Progenitor cell of endocrine pancreas (in vitro differentiated cells): Measurements from ENCODE around the gene SND1. TPM values are rescaled to one million over a fixed set of nuclear protein-coding genes. Genes with fewer than 3 reads are reported as not detected.

Experiments used
- DNase-seq: peaks from one replicate; pipeline ENCODE4 v3.0.0; 2021; ENCODE audit warnings: low spot score; ENCODE audit not compliant: unreplicated experiment
- H3K27ac Mint-ChIP-seq: 2 replicates; pipeline ENCODE4 v1.8.0; 2021; ENCODE audit warnings: mild to moderate bottlenecking, moderate library complexity, mixed read lengths
- H3K27me3 Mint-ChIP-seq: 2 replicates; pipeline ENCODE4 v1.8.0; 2021; ENCODE audit warnings: mixed read lengths
- H3K36me3 Mint-ChIP-seq: 2 replicates; pipeline ENCODE4 v1.8.0; 2022; ENCODE audit warnings: mixed read lengths; ENCODE audit not compliant: insufficient read depth
- H3K4me1 Mint-ChIP-seq: 2 replicates; pipeline ENCODE4 v1.8.0; 2021; ENCODE audit warnings: low read depth, mixed read lengths
- H3K4me3 Mint-ChIP-seq: 2 replicates; pipeline ENCODE4 v1.8.0; 2021; ENCODE audit warnings: low read depth, mild to moderate bottlenecking, moderate library complexity, mixed read lengths
- H3K9me3 Mint-ChIP-seq: 2 replicates; pipeline ENCODE4 v1.8.0; 2021; ENCODE audit warnings: low read depth, mixed read lengths
- CTCF ChIP-seq: fragments of 200-600 bp; sonication (generic); IDR thresholded peaks from one replicate; pipeline ENCODE4 v1.5.0; 2021; ENCODE audit warnings: antibody characterized with exemption, mild to moderate bottlenecking; ENCODE audit not compliant: unreplicated experiment
- total RNA-seq: library from RNA; stranded (reverse); gene quantifications from 2 replicates; pipeline ENCODE4 v1.2.1, GENCODE V29; 2021

SND1 gene
- total RNA-seq, 1 donor from 2014 or later = 213 TPM

GRCh38 chr7:127881564-127881963 is 229.6 kb downstream of the SND1 start:
- no peak overlapping the region for H3K27ac Mint-ChIP-seq
- no peak for TF ChIP-seq CTCF
- no peaks in the 10 kb centered on the region for H3K27me3 Mint-ChIP-seq
- H3K9me3 Mint-ChIP-seq = no peaks in the 10 kb centered on the region
- H3K4me3 Mint-ChIP-seq = no peak overlapping the region
- no peak for DNase-seq
- H3K4me1 Mint-ChIP-seq = peaks cover 12% of the 10 kb centered on the region
- peaks cover 2% of the 10 kb centered on the region for H3K36me3 Mint-ChIP-seq

- H3K9me3 Mint-ChIP-seq = no peaks in the 10 kb centered on the region
- DNase-seq = no peak
- H3K27ac Mint-ChIP-seq = no peak overlapping the region
- H3K4me1 Mint-ChIP-seq = peaks cover 15% of the 10 kb centered on the region
- no peaks in the 10 kb centered on the region for H3K27me3 Mint-ChIP-seq
- H3K36me3 Mint-ChIP-seq = peaks cover 2% of the 10 kb centered on the region
- no peak overlapping the region for H3K4me3 Mint-ChIP-seq
- no peak for TF ChIP-seq CTCF
Measured at GRCh38 chr7:127882313-127882920, 230.4 kb downstream of the SND1 start.

GRCh38 chr7:127884066-127884559 is 232.1 kb downstream of the SND1 start:
- Mint-ChIP-seq H3K27ac (no peak overlapping the region), H3K9me3 (no peaks in the 10 kb centered on the region), H3K36me3 (peaks cover 2% of the 10 kb centered on the region), H3K27me3 (no peaks in the 10 kb centered on the region), H3K4me3 (no peak overlapping the region), H3K4me1 (peaks cover 15% of the 10 kb centered on the region)
- DNase-seq = no peak
- peak; percentile 9 for TF ChIP-seq CTCF

GRCh38 chr7:127885222-127885772 is 233.3 kb downstream of the SND1 start:
- no peaks in the 10 kb centered on the region for H3K27me3 Mint-ChIP-seq
- peaks cover 15% of the 10 kb centered on the region for H3K4me1 Mint-ChIP-seq
- DNase-seq = no peak
- peak overlapping the region; percentile 86 for H3K27ac Mint-ChIP-seq
- H3K9me3 Mint-ChIP-seq = no peaks in the 10 kb centered on the region
- H3K4me3 Mint-ChIP-seq = no peak overlapping the region
- H3K36me3 Mint-ChIP-seq = peaks cover 11% of the 10 kb centered on the region
- TF ChIP-seq CTCF = no peak

GRCh38 chr7:127885843-127886242 is 233.8 kb downstream of the SND1 start:
- no peaks in the 10 kb centered on the region for H3K27me3 Mint-ChIP-seq
- H3K9me3 Mint-ChIP-seq = no peaks in the 10 kb centered on the region
- peaks cover 18% of the 10 kb centered on the region for H3K4me1 Mint-ChIP-seq
- H3K4me3 Mint-ChIP-seq = no peak overlapping the region
- peaks cover 11% of the 10 kb centered on the region for H3K36me3 Mint-ChIP-seq
- no peak for TF ChIP-seq CTCF
- H3K27ac Mint-ChIP-seq = peak overlapping the region; percentile 86
- DNase-seq = no peak
